Psoas muscle (tissue), 8 donors: Measurements from ENCODE around the gene PCDH9. TPM values are rescaled to one million over a fixed set of nuclear protein-coding genes. Genes with fewer than 3 reads are reported as not detected.

Experiments
- ATAC-seq, 4 donors: fragments of 200-7000 bp; cut with Tn5 transposase; one replicate each; pipeline ENCODE4 v1.9.1; 2020; ENCODE audit warnings: moderate library complexity in 3 of 4, mild to moderate bottlenecking in 2 of 4
- DNase-seq, 2 donors: peaks; one replicate each; pipeline ENCODE4 v3.0.0-alpha.2; 2020
- H3K27ac ChIP-seq: fragments of 200-600 bp; one replicate; pipeline ENCODE4 v1.8.0; 2022
- H3K27me3 ChIP-seq, 3 donors: fragments of 200-600 bp in 1 of 3; one replicate each; pipeline versions ENCODE4 v1.6.1 to v1.8.0; 2013 to 2022; ENCODE audit warnings: low read length in 2 of 3, mild to moderate bottlenecking in 2 of 3, moderate library complexity in 1 of 3; ENCODE audit not compliant: insufficient read depth in 3 of 3
- H3K36me3 ChIP-seq, 2 donors: fragments of 200-600 bp in 1 of 2; one replicate each; pipeline versions ENCODE4 v1.6.1 to v1.8.0; 2013 to 2022; ENCODE audit warnings: low read depth in 1 of 2, mild to moderate bottlenecking in 1 of 2, moderate library complexity in 1 of 2; ENCODE audit not compliant: insufficient read depth in 1 of 2
- H3K4me1 ChIP-seq: fragments of 200-600 bp; one replicate; pipeline ENCODE4 v1.8.0; 2022
- H3K4me3 ChIP-seq: fragments of 200-600 bp; one replicate; pipeline ENCODE4 v1.8.0; 2022; ENCODE audit warnings: mild to moderate bottlenecking
- H3K9me3 ChIP-seq: fragments of 200-600 bp; one replicate; pipeline ENCODE4 v1.8.0; 2022
- WGBS, 3 donors: extraction: QIAGEN DNeasy Blood & Tissue Kit; methylation state at CpG; one replicate each; pipeline versions ENCODE4 v1.1.6 to v1.1.7; 2013; 5-methylcytosine and 5-hydroxymethylcytosine counted together
- intact Hi-C, 2 donors: fragments of 100-400 bp; cut with DNase I; formaldehyde crosslinking; loops; one replicate each; pipeline versions ENCODE4 v1.11.0 to v1.14.2; 2022
- polyA plus RNA-seq, 3 donors: library from polyadenylated mRNA; stranded (reverse); fragments of 200-250 nt; gene quantifications; one replicate each; pipeline ENCODE4 v1.2.3, GENCODE V29; 2013
- total RNA-seq, 4 donors: library from RNA; stranded (reverse); fragmentation: NEBNext Ultra II Directional in 2 of 4; extraction: Animal tissue kit (Norgen Biotek cat#: 25700) in 2 of 4; gene quantifications; one replicate each; pipeline versions ENCODE4 v1.2.1 to v1.2.4, GENCODE V29; 2021 to 2023
- TF ChIP-seq, protein P1 (sequence below): fragments of 200-600 bp; IDR thresholded peaks from one replicate; pipeline ENCODE4 v1.8.0; 2022; ENCODE audit warnings: antibody characterized with exemption
- donor health status: healthy with polysubstance abuse.
- donor health status: DM: no; HTN: no; CAD: no; lungs with moderate emphysema.
- donor health status: Bipolar disorder and iron deficiency.
- donor health status: healthy.
- donor health status: DM: yes; HTN: yes; CAD: no.
- donor health status: DM: no; HTN: no; CAD: no.
- donor health status: DM: no; HTN: no; CAD: no.
- donor health status: DM: yes; HTN: yes; CAD: no.

The PCDH9 gene
- total and polyA plus RNA-seq, 7 donors: 0.27 to 4.9 (median 2.1) TPM

DNA sequence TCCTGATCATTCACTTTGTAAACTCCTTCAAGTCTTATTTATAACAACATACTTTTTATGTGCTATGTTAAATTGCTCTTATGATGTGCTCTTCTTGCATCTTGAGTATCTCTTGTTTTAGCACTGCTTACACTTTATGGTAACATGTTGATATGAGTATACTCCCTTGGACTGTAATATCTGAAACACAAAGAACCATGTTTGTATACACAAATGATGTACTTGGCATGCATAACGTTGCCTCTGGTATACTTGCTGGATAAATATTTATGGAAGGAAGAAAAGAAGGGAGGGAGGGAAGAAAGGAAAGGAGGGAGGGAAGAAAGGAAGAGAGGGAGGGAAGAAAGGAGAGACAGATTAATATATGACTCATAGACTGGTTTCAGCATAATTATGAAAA is 333.2 kb downstream of the PCDH9 start:
- ATAC-seq (no peak), DNase-seq (no peak)
- Histone ChIP-seq H3K27ac (no peak overlapping the region), H3K4me1 (no peaks in the 10 kb centered on the region), H3K9me3 (no peaks in the 10 kb centered on the region), H3K4me3 (no peak overlapping the region), H3K27me3 (no peaks in the 10 kb centered on the region), H3K36me3 (no peaks in the 10 kb centered on the region)
- TF ChIP-seq, protein P1, sequence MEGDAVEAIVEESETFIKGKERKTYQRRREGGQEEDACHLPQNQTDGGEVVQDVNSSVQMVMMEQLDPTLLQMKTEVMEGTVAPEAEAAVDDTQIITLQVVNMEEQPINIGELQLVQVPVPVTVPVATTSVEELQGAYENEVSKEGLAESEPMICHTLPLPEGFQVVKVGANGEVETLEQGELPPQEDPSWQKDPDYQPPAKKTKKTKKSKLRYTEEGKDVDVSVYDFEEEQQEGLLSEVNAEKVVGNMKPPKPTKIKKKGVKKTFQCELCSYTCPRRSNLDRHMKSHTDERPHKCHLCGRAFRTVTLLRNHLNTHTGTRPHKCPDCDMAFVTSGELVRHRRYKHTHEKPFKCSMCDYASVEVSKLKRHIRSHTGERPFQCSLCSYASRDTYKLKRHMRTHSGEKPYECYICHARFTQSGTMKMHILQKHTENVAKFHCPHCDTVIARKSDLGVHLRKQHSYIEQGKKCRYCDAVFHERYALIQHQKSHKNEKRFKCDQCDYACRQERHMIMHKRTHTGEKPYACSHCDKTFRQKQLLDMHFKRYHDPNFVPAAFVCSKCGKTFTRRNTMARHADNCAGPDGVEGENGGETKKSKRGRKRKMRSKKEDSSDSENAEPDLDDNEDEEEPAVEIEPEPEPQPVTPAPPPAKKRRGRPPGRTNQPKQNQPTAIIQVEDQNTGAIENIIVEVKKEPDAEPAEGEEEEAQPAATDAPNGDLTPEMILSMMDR: no peak
- 32 to 45% (median 39%) methylated on average over 1 of the region's 1 CpG for WGBS, 3 donors
- intact Hi-C loops: no loop called here

DNA sequence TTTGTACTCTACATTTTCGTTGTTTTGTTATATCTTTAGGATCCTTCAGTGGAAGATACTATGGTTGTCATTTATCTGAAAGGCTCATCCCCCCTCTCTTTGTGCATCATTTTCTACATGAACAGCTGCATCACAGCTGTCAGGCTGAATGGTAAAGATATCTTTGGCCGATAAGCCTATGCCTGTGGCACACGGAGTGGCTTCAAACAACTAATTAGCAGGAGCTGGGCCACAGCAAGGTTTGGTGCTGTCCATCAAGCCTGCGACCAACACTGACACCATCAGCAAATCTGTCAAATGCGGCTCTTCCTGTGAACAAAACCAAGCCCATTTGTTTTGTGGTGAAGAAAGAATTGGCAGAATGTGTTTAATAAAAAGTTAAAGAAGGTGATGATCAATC is 334.4 kb downstream of the PCDH9 start:
- Histone ChIP-seq H3K4me1 (no peaks in the 10 kb centered on the region), H3K9me3 (no peaks in the 10 kb centered on the region), H3K27me3 (no peaks in the 10 kb centered on the region), H3K4me3 (no peak overlapping the region), H3K27ac (no peak overlapping the region), H3K36me3 (no peaks in the 10 kb centered on the region)
- DNase-seq (no peak), ATAC-seq (no peak)
- intact Hi-C loops: no loop called here
- TF ChIP-seq, protein P1: no peak
- WGBS, 3 donors: 37 to 44% (median 37%) methylated on average over 5 of the region's 5 CpGs

DNA sequence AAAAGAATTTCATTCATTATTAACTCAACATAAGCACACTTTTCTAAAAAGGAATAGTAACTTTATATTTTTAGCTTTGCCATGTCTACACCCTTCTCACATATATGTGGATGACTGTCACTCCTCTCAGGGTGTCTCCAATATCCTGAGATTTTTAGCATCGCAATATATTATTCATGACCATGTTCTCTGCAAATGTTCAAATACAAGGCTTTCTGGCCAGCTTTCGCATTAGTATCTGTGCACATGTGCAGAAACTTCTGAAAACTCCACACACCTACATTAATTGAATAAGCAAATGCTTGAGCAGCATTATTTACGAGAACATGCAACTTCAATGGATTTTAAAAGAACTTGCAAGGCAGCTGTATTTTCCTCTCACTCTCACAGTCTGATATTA is 334.8 kb downstream of the PCDH9 start:
- Histone ChIP-seq H3K4me1 (no peaks in the 10 kb centered on the region), H3K27ac (no peak overlapping the region), H3K4me3 (no peak overlapping the region), H3K27me3 (no peaks in the 10 kb centered on the region), H3K9me3 (no peaks in the 10 kb centered on the region), H3K36me3 (no peaks in the 10 kb centered on the region)
- no peak for ATAC-seq
- TF ChIP-seq, protein P1: no peak
- DNase-seq: no peak
- 89 to 93% (median 89%) methylated on average over 3 of the region's 3 CpGs for WGBS, 3 donors
- intact Hi-C loops: no loop called here

DNA sequence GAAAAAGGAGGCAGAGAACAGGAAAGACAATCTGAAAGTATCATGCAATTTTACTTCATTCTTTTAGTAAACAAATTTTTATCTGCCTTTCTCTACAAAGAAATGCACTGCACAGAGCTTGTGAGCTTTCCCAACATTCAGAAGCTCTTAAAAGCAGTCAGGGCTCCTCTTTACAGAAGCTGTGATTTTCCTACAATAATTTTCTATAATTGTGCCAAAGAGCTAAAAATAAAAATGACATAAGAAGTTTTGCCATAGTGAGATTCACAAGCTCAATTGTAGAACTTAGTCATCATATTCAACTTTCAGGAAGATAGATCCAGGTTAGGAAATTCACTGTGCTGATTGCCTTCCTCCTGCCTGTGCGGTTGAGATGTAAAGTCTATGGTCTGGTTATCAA is 341.4 kb downstream of the PCDH9 start:
- Histone ChIP-seq H3K27me3 (no peaks in the 10 kb centered on the region), H3K27ac (no peak overlapping the region), H3K9me3 (no peaks in the 10 kb centered on the region), H3K4me3 (no peak overlapping the region), H3K4me1 (no peaks in the 10 kb centered on the region), H3K36me3 (no peaks in the 10 kb centered on the region)
- TF ChIP-seq, protein P1: no peak
- intact Hi-C loops: no loop called here
- ATAC-seq (no peak), DNase-seq (no peak)
- WGBS, 3 donors: 87 to 94% (median 93%) methylated on average over 1 of the region's 1 CpG

DNA sequence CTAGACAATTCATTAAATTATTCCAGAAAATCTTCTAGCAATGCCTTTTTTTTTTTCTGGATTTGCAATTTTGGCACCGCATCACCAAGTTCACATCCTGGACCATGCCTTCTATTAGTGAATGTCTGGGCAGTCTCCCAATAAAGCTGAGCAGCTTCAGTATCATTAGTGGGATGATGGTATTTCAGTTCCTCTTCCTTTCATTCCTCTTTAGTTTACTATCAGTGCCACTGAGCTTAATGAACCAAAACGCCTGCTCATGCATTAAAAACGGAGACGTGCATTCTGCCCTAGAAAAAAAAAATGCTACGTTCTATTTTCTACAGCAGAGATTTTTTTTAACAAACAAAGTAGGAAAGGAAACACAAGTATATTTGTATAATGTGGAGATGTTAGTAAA is 343.0 kb downstream of the PCDH9 start:
- ATAC-seq (no peak), DNase-seq (no peak)
- Histone ChIP-seq H3K4me3 (no peak overlapping the region), H3K27me3 (no peaks in the 10 kb centered on the region), H3K9me3 (no peaks in the 10 kb centered on the region), H3K4me1 (no peaks in the 10 kb centered on the region), H3K36me3 (no peaks in the 10 kb centered on the region), H3K27ac (no peak overlapping the region)
- 7 to 14% (median 12%) methylated on average over 5 of the region's 5 CpGs for WGBS, 3 donors
- intact Hi-C loops: no loop called here
- TF ChIP-seq, protein P1: no peak
